ENCODE data around the gene CNNM2.

CNNM2 gene

DNA sequence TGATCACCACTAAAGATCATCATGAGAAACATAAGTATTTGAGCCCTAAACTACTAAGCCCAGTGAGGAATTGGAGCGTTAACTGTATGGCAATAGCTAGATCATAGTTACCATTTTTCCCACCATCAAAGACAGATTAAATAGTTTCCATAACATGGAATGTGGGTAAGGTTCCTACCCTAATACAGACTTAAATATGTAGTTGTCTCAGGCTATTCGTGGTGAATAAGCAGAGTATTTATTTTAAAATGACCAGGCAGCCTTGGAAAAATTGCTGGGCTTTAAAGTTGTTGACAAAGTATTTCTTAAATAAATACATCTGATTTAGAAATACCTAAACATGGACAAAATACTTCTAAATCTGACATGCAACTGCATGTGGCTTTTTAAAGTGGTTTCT, 168.2 kb downstream of the CNNM2 start:
- Histone ChIP-seq H3K4me1 (ENCODE audit: control insufficient read depth, insufficient read depth, low read length) (no peaks in the 10 kb centered on the region), H3K27ac (ENCODE audit: extremely low read depth, low read depth, low read length) (no peak overlapping the region), H3K4me3 (ENCODE audit: low read depth, low read length) (no peak overlapping the region), H3K9me3 (ENCODE audit: control insufficient read depth, insufficient read depth, low read depth, low read length) (no peaks in the 10 kb centered on the region), H3K36me3 (ENCODE audit: control insufficient read depth in 2 of 2, insufficient read depth in 1 of 2, low read length in 2 of 2) (peaks cover 19 to 88% of the 10 kb centered on the region in 2 experiments)
- TF ChIP-seq ZSCAN30 (tag by site-specific recombination; IDR thresholded peaks at IDR 0.05) (no peak), SCRT2 (tag by site-specific recombination; IDR thresholded peaks at IDR 0.05) (no peak), ZNF354C (tag by site-specific recombination; IDR thresholded peaks at IDR 0.05; ENCODE audit: borderline replicate concordance, low read depth) (no peak), ZNF747 (tag by site-specific recombination; IDR thresholded peaks at IDR 0.05) (no peak), ZFP69B (tag by site-specific recombination; IDR thresholded peaks at IDR 0.05) (no peak), ZFP37 (tag by site-specific recombination; IDR thresholded peaks at IDR 0.05) (no peak), ZNF621 (tag by site-specific recombination; IDR thresholded peaks at IDR 0.05) (no peak), ZNF404 (tag by site-specific recombination; IDR thresholded peaks at IDR 0.05) (no peak), ZNF433 (tag by site-specific recombination; IDR thresholded peaks at IDR 0.05; ENCODE audit: low read depth) (no peak), GLIS2 (tag by site-specific recombination; IDR thresholded peaks at IDR 0.05) (no peak), ZNF76 (tag by site-specific recombination; IDR thresholded peaks at IDR 0.05; ENCODE audit: borderline replicate concordance, low read depth) (no peak), GLI4 (tag by site-specific recombination; IDR thresholded peaks at IDR 0.05) (no peak), TRIM28 (IDR thresholded peaks at IDR 0.05; ENCODE audit: borderline replicate concordance, low read length) (no peak), ZNF510 (tag by site-specific recombination; IDR thresholded peaks at IDR 0.05; ENCODE audit: insufficient replicate concordance) (no peak), ZNF211 (tag by site-specific recombination; IDR thresholded peaks at IDR 0.05; ENCODE audit: low read depth) (no peak), ZNF548 (tag by site-specific recombination; IDR thresholded peaks at IDR 0.05) (no peak)
- TF ChIP-seq, protein P1, sequence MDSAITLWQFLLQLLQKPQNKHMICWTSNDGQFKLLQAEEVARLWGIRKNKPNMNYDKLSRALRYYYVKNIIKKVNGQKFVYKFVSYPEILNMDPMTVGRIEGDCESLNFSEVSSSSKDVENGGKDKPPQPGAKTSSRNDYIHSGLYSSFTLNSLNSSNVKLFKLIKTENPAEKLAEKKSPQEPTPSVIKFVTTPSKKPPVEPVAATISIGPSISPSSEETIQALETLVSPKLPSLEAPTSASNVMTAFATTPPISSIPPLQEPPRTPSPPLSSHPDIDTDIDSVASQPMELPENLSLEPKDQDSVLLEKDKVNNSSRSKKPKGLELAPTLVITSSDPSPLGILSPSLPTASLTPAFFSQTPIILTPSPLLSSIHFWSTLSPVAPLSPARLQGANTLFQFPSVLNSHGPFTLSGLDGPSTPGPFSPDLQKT (IDR thresholded peaks at IDR 0.05; ENCODE audit: borderline replicate concordance, low read depth, low read length), result no peak
- TF ChIP-seq, protein P2, sequence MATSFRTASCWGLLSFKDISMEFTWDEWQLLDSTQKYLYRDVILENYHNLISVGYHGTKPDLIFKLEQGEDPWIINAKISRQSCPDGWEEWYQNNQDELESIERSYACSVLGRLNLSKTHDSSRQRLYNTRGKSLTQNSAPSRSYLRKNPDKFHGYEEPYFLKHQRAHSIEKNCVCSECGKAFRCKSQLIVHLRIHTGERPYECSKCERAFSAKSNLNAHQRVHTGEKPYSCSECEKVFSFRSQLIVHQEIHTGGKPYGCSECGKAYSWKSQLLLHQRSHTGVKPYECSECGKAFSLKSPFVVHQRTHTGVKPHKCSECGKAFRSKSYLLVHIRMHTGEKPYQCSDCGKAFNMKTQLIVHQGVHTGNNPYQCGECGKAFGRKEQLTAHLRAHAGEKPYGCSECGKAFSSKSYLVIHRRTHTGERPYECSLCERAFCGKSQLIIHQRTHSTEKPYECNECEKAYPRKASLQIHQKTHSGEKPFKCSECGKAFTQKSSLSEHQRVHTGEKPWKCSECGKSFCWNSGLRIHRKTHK (tag by site-specific recombination; IDR thresholded peaks at IDR 0.05), result no peak
- TF ChIP-seq, protein P3, sequence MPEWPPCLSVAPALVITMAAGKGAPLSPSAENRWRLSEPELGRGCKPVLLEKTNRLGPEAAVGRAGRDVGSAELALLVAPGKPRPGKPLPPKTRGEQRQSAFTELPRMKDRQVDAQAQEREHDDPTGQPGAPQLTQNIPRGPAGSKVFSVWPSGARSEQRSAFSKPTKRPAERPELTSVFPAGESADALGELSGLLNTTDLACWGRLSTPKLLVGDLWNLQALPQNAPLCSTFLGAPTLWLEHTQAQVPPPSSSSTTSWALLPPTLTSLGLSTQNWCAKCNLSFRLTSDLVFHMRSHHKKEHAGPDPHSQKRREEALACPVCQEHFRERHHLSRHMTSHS (tag by site-specific recombination; IDR thresholded peaks at IDR 0.05), result no peak
- TF ChIP-seq, protein P4, sequence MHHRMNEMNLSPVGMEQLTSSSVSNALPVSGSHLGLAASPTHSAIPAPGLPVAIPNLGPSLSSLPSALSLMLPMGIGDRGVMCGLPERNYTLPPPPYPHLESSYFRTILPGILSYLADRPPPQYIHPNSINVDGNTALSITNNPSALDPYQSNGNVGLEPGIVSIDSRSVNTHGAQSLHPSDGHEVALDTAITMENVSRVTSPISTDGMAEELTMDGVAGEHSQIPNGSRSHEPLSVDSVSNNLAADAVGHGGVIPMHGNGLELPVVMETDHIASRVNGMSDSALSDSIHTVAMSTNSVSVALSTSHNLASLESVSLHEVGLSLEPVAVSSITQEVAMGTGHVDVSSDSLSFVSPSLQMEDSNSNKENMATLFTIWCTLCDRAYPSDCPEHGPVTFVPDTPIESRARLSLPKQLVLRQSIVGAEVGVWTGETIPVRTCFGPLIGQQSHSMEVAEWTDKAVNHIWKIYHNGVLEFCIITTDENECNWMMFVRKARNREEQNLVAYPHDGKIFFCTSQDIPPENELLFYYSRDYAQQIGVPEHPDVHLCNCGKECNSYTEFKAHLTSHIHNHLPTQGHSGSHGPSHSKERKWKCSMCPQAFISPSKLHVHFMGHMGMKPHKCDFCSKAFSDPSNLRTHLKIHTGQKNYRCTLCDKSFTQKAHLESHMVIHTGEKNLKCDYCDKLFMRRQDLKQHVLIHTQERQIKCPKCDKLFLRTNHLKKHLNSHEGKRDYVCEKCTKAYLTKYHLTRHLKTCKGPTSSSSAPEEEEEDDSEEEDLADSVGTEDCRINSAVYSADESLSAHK (tag by site-specific recombination; IDR thresholded peaks at IDR 0.05), result no peak
- CTCF ChIA-PET, result interaction anchor here (0.9 kb wide), 1 partner anchor 24 kb away, joined by 4 read pairs; no protein-coding TSS in a partner anchor
- POLR2A ChIA-PET, result no interaction called here

DNA sequence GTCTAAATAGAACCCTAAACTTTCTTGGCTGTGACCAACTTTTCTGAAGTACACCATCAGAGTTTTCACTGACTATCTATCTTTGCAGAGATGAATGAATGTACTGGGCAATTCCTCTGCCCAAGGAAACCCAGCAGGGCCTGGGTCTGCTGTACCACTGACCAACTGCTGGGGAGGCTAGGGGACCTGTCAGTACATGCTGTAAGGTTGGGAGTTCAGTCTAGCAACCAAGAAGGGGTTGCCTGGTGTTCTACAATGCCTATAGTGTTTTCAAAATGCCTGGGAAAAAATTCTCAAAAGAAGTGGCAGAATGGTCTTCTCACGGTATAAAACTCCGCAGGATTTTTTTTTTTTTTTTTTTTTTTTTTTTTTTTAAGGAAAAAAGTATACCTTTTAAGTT, 168.7 kb downstream of the CNNM2 start:
- POLR2A ChIA-PET, result no interaction called here
- H3K9me3 ChIP-seq (ENCODE audit: control insufficient read depth, insufficient read depth, low read depth, low read length), result no peaks in the 10 kb centered on the region
- no peaks in the 10 kb centered on the region for H3K4me1 ChIP-seq (ENCODE audit: control insufficient read depth, insufficient read depth, low read length)
- no peak overlapping the region for H3K27ac ChIP-seq (ENCODE audit: extremely low read depth, low read depth, low read length)
- peaks cover 21 to 89% of the 10 kb centered on the region in 2 experiments for H3K36me3 ChIP-seq (ENCODE audit: control insufficient read depth in 2 of 2, insufficient read depth in 1 of 2, low read length in 2 of 2)
- CTCF ChIA-PET, result interaction anchor here (1.7 kb wide), 1 partner anchor 158 kb away, joined by 6 read pairs; no protein-coding TSS in a partner anchor
- no peak overlapping the region for H3K4me3 ChIP-seq (ENCODE audit: low read depth, low read length)
- TF ChIP-seq ZSCAN30 (tag by site-specific recombination; IDR thresholded peaks at IDR 0.05) (no peak), ZNF624 (tag by site-specific recombination; IDR thresholded peaks at IDR 0.05) (no peak), ZNF324 (tag by site-specific recombination; IDR thresholded peaks at IDR 0.05) (no peak), ZNF555 (tag by site-specific recombination; conservative IDR thresholded peaks at IDR 0.05) (no peak), KLF8 (tag by site-specific recombination; IDR thresholded peaks at IDR 0.05) (no peak), ZNF530 (tag by site-specific recombination; IDR thresholded peaks at IDR 0.05; ENCODE audit: low read depth) (no peak), ZFHX2 (tag by site-specific recombination; conservative IDR thresholded peaks at IDR 0.05) (no peak), ZNF223 (tag by site-specific recombination; IDR thresholded peaks at IDR 0.05) (no peak), ZNF2 (tag by site-specific recombination; IDR thresholded peaks at IDR 0.05) (no peak), ZNF16 (tag by site-specific recombination; IDR thresholded peaks at IDR 0.05; ENCODE audit: low read depth) (no peak), ZNF560 (tag by site-specific recombination; IDR thresholded peaks at IDR 0.05; ENCODE audit: borderline replicate concordance) (no peak)
- TF ChIP-seq, protein P5, sequence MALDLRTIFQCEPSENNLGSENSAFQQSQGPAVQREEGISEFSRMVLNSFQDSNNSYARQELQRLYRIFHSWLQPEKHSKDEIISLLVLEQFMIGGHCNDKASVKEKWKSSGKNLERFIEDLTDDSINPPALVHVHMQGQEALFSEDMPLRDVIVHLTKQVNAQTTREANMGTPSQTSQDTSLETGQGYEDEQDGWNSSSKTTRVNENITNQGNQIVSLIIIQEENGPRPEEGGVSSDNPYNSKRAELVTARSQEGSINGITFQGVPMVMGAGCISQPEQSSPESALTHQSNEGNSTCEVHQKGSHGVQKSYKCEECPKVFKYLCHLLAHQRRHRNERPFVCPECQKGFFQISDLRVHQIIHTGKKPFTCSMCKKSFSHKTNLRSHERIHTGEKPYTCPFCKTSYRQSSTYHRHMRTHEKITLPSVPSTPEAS (tag by site-specific recombination; IDR thresholded peaks at IDR 0.05), result no peak

Data from HEK293 (cell line).